HTR-8/SVneo (cell line): ENCODE results near the gene ZNF248.
A peak's percentile ranks its signal among the peaks of the same experiment; 100 is the strongest.

Source experiments
- DNase-seq: peaks from one replicate; pipeline ENCODE4 v3.0.0; 2011; ENCODE audit warnings: low spot score, mixed read lengths; ENCODE audit not compliant: insufficient read length
- FAIRE-seq: peaks from 2 replicates; lab custom pipeline; 2011; peaks lifted over from hg19 to GRCh38; lab: Jason Lieb, UNC

Gene ZNF248

GRCh38 chr10:37831495-37832333 is 25.7 kb downstream of the ZNF248 start:
- DNase-seq, result no peak
- peak; percentile 4 for FAIRE-seq

GRCh38 chr10:37826806-37827205 is 30.6 kb downstream of the ZNF248 start:
- no peak for FAIRE-seq
- no peak for DNase-seq

- DNase-seq (no peak), FAIRE-seq (no peak)
These were observed 36.2 kb downstream of the ZNF248 start for GRCh38 chr10:37821237-37821636.

GRCh38 chr10:37819797-37820196 is 37.6 kb downstream of the ZNF248 start:
- DNase-seq (no peak), FAIRE-seq (no peak)

GRCh38 chr10:37816290-37816689 is 41.1 kb downstream of the ZNF248 start:
- no peak for FAIRE-seq
- DNase-seq, result no peak

GRCh38 chr10:37813763-37814162 is 43.6 kb downstream of the ZNF248 start:
- no peak for FAIRE-seq

GRCh38 chr10:37812290-37812689 is 45.1 kb downstream of the ZNF248 start:
- no peak for DNase-seq
- no peak for FAIRE-seq

More at GRCh38 chr10:37813763-37814162, 43.6 kb downstream of the ZNF248 start:
- no peak for DNase-seq

GRCh38 chr10:37803269-37803668 is 54.1 kb downstream of the ZNF248 start:
- FAIRE-seq, result peak; percentile 49
- no peak for DNase-seq

- FAIRE-seq (no peak), DNase-seq (no peak)
These were observed 55.9 kb downstream of the ZNF248 start for GRCh38 chr10:37801557-37801956.

- DNase-seq (no peak), FAIRE-seq (peak; percentile 16)
These were observed 63.0 kb downstream of the ZNF248 start for GRCh38 chr10:37794305-37794976.

- no peak for FAIRE-seq
- DNase-seq, result no peak
These were observed 67.8 kb downstream of the ZNF248 start for GRCh38 chr10:37789590-37789989.

- FAIRE-seq (no peak), DNase-seq (no peak)
These were observed 72.7 kb downstream of the ZNF248 start for GRCh38 chr10:37784678-37785077.

- FAIRE-seq (no peak), DNase-seq (no peak)
These were observed 76.9 kb downstream of the ZNF248 start for GRCh38 chr10:37780536-37780935.

GRCh38 chr10:37777056-37777455 is 80.4 kb downstream of the ZNF248 start:
- FAIRE-seq, result no peak
- DNase-seq, result no peak

GRCh38 chr10:37775612-37776011 is 81.8 kb downstream of the ZNF248 start:
- FAIRE-seq (no peak), DNase-seq (no peak)

- no peak for FAIRE-seq
- DNase-seq, result no peak
These were observed 83.1 kb downstream of the ZNF248 start for GRCh38 chr10:37774351-37774750.

GRCh38 chr10:37765216-37765615 is 92.2 kb downstream of the ZNF248 start:
- DNase-seq (no peak), FAIRE-seq (no peak)

GRCh38 chr10:37763132-37763531 is 94.3 kb downstream of the ZNF248 start:
- no peak for DNase-seq
- FAIRE-seq, result no peak

- FAIRE-seq, result no peak
- no peak for DNase-seq
These were observed 95.1 kb downstream of the ZNF248 start for GRCh38 chr10:37762287-37762686.

- FAIRE-seq (no peak), DNase-seq (no peak)
These were observed 96.6 kb downstream of the ZNF248 start for GRCh38 chr10:37760817-37761216.

- FAIRE-seq (no peak), DNase-seq (no peak)
These were observed 99.3 kb downstream of the ZNF248 start for GRCh38 chr10:37758074-37758473.
